Activated naive CD4-positive, alpha-beta T cell treated with anti-CD3 and anti-CD28 coated beads, Interleukin-2, amount 10 ng/mL, durations not matched to agents 7 days and 5 days (primary cell): Measurements from ENCODE around the gene HOXA5.
A peak's percentile ranks its signal among the peaks of the same experiment; 100 is the strongest.

ENCODE experiments used
- CTCF ChIA-PET: fragments of 350-600 bp; sonication (Branson Sonifier 250); formaldehyde crosslinking; loops from one replicate; lab custom pipeline; 2021; ENCODE audit warnings: antibody characterized with exemption; lab: Charles Lee
- DNase-seq: peaks from one replicate; pipeline ENCODE4 v3.0.0-alpha.2; 2020
- H3K27ac Mint-ChIP-seq: one replicate; pipeline ENCODE4 v1.8.0; 2021; ENCODE audit warnings: mild to moderate bottlenecking, moderate library complexity, mixed read lengths
- H3K27me3 Mint-ChIP-seq: one replicate; pipeline ENCODE4 v1.8.0; 2021; ENCODE audit warnings: mild to moderate bottlenecking, mixed read lengths
- H3K36me3 Mint-ChIP-seq: one replicate; pipeline ENCODE4 v1.8.0; 2021; ENCODE audit warnings: mixed read lengths
- H3K4me1 Mint-ChIP-seq: one replicate; pipeline ENCODE4 v1.8.0; 2021; ENCODE audit warnings: mixed read lengths
- H3K4me3 Mint-ChIP-seq: one replicate; pipeline ENCODE4 v1.8.0; 2021; ENCODE audit warnings: mild to moderate bottlenecking, moderate library complexity, mixed read lengths
- H3K9me3 Mint-ChIP-seq: one replicate; pipeline ENCODE4 v1.8.0; 2021; ENCODE audit warnings: mixed read lengths

The HOXA5 gene

DNA sequence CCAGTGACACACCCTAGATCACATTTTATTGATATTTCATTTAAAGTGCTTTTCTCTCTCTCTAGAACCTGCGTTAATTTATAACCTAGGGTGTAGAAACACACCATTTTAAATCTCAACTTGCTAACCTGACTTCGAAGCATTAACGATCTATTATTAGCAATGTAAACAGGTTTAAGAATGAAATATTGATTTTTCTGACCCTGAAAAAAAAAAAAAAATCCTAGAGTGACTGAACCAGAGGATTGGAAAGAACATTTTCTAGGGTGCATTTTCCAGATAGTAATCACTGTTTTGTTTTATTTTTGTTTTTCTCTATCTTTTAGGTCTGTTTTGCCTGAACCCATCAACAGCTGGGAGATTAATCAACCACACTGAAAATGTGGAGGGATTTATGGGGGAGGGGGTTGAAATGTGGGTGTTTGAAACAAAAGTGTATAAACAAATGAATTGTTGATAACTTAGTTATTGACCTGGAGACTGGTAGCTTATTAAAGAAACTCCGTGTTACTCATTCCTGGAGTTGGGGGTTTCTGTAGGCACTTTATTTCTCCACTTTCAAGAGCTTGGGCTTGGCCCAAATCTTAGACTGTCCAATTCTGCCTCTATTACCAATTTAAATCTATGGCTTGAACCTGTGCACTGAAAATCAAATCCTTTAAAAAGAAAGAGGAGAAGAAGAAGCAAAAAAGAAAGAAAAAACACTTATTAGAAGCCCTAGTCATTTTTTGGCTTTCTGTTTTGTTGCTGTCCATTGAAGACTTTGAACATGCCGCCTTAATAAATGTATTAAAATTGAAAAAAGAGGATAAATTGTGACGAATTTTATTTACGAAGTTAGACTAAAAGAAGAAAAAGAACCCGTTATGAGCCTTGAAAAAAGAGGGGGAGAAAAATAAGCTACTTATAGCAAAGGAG lies 43.8 kb downstream of the HOXA5 start:
- H3K36me3 Mint-ChIP-seq, result peaks cover 6% of the 10 kb centered on the region
- no peaks in the 10 kb centered on the region for H3K9me3 Mint-ChIP-seq
- no peak for DNase-seq
- peaks cover 100% of the 10 kb centered on the region for H3K27me3 Mint-ChIP-seq
- no peak overlapping the region for H3K4me3 Mint-ChIP-seq
- no peak overlapping the region for H3K27ac Mint-ChIP-seq
- peaks cover 22% of the 10 kb centered on the region for H3K4me1 Mint-ChIP-seq
- CTCF ChIA-PET, result no interaction called here

DNA sequence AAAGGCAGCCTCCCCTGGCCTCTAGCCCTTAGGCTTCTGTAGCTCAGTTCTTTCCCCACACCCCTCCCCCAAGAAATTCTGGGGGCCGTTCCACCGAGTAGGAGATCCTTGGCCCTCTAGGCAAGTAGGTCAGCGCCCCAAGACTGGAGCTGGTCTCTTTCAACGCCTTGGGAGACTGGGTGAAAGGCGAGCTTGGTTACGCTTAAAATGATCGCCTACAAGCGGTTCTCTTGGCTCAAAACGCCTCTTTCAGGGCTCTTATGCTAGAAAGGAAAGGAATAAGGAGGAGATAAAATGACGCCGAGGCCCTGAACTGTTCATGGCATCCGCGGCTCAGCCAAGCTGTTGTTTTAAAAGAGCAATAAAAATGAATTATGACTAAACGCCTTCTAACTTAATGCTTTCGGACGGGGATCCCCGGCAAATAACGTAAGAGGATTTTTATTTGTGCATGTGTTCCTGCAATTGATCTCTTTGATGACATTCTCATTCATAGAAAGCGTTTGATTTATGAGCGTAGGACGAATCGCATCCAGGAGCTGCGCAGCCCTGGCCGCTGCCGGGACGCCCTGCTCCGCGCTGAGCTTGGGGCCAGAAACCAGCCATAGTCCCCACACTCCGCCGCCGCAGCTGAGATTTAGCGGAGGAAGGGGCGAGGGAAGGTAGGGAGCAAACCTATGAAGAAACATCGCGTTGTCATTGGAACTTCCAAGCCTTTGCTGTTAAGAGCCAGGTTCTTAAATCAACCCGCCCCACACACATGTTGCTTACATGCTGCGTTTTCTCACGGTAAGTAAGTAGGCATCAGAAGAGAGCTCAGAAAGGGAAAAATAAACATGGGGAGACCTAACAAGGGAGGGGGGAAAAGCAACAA lies 44.7 kb downstream of the HOXA5 start:
- H3K4me1 Mint-ChIP-seq, result peaks cover 22% of the 10 kb centered on the region
- no peak overlapping the region for H3K27ac Mint-ChIP-seq
- H3K36me3 Mint-ChIP-seq, result peaks cover 6% of the 10 kb centered on the region
- H3K9me3 Mint-ChIP-seq, result no peaks in the 10 kb centered on the region
- H3K27me3 Mint-ChIP-seq, result peaks cover 100% of the 10 kb centered on the region
- no peak for DNase-seq
- H3K4me3 Mint-ChIP-seq, result no peak overlapping the region
- CTCF ChIA-PET, result interaction anchor here (0.9 kb wide), 1 partner anchor 62 kb away, joined by 4 read pairs; no protein-coding TSS in a partner anchor

DNA sequence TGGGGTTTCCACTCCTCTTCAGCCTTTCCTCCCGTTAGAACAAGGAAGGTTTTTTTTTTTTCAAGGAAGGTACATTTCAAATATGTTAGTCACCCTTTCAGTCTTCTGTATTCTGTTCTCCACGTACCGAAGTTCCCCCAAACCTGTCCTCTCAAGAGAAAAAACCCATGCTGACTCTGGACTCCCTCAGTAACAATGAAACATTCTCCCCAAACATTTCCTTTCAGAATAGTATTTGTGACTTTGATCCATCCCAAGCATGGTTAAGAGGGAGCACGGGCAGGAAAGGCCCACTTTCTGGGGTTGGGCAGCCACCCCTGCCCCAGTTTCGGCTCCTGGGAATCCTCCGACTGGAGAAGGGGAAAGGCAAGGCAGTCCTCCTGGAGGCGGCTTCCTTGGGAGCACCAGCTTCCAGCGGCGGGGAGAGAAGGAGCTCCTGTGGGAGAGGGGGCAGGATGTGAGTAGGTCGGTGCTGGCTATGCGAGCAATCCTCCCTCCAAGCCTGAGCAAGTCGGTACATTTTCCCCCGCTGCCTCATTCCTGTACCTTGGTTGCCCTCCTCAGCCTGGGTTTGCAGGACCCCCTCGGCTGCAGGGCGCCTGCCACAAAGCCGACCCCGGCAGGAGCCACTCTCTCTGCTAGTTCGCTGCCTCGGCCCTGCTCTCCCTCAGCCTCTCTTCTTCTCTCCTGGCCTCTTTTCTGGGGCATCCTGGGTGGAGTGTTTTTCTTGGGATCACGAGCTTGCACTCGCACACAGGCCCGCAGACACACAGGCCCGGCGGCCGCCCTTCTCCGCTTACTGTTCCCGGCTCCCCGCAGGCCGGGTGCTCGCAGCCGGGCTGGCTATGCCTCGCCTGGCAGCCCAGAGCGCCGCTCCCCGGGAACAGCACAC lies 45.5 kb downstream of the HOXA5 start:
- Mint-ChIP-seq H3K36me3 (peaks cover 6% of the 10 kb centered on the region), H3K27me3 (peaks cover 96% of the 10 kb centered on the region), H3K4me1 (peaks cover 22% of the 10 kb centered on the region), H3K27ac (no peak overlapping the region), H3K4me3 (peak overlapping the region; percentile 83), H3K9me3 (no peaks in the 10 kb centered on the region)
- CTCF ChIA-PET, result interaction anchor here (0.9 to 1.0 kb wide), 2 partner anchors 54 to 63 kb away, joined by 4 read pairs; partner anchors contain the start of gene HOXA3
- no peak for DNase-seq

DNA sequence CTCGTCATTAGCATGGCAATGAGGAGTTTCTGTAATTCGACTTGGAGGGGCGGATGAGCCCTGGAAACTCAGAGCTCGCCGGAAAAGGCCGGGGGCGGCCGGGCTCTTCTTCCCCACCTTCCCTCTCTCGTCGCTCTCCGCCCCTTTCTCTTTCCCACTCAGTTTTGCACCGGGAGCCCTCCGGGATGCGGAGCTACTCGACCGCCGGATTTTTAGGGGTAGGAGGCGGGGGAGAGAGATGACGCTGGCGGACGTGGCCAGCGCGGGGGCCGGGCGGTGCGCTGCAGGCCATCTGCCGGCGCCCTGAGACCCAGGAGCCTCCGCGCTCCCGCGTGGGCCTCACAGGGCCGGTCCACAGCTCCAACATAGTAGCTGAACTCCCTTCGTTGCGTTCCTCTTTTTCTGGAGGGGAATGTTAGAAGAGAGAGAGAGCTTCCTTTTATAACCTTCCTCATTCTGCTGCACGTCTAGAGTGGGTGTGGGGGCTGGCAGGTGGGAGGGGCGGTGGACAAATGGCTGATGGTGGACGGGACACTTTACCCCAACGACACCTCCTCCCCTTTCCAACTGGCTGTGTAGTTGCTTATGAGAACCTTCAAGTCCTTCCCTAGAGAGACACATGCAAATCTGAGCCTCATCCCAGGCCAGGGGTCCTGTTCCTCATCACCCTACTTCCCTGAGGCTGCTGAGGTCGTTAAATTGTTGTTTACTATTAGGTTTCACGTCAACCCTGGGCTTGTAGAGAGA lies 46.5 kb downstream of the HOXA5 start:
- H3K4me3 Mint-ChIP-seq, result peak overlapping the region; percentile 83
- peaks cover 18% of the 10 kb centered on the region for H3K4me1 Mint-ChIP-seq
- peak; percentile 27 for DNase-seq
- no peaks in the 10 kb centered on the region for H3K9me3 Mint-ChIP-seq
- peak overlapping the region; percentile 8 for H3K27ac Mint-ChIP-seq
- peaks cover 6% of the 10 kb centered on the region for H3K36me3 Mint-ChIP-seq
- CTCF ChIA-PET, result interaction anchor here (0.7 to 1.6 kb wide), 4 partner anchors 54 to 238 kb away, joined by 3 to 6 read pairs (median 4); partner anchors contain the start of gene HOXA3
- peaks cover 95% of the 10 kb centered on the region for H3K27me3 Mint-ChIP-seq

DNA sequence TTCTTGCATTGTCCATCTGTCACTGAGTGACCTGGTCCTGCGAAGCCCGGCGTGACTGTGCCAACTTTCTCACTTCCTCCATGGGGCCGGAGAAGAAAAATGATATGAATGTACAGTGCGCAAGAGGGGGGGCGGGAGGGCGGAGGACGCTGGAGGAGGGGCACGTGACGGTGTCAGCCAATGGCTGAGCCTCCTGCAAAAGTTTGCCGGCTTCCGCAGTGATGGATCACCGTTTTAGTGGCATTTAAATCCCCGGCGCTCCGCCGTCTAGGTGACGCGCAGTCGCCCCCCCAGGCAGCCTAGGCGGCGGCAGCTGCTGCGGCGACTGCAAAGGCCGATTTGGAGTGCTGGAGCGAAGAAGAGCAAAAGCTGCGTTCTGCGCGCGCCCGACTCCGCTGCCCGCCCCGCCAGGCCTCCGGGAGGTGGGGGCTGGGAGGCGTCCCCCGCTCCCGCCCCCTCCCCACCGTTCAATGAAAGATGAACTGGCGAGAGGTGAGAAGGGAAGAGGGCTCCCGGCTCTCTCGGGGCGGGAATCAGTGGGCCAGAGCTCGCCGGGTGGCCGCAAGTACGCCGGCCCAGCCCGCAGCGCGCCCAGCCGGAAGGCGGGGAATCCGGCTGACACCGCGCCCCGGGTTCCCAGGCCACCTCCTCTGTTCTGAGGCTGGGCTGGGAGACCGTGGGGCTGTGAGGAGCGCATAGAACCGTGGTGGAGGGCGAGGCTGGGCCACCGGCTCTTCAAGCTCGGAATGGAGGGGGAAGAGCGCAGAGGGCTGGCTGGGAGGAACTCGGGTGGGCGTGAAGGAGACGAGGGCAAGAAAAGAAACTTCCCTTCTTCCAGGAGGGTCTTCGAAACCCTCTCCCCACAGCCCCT lies 47.3 kb downstream of the HOXA5 start, which contains the start of gene HOXA1:
Gene HOXA1 (minus strand): TSS at position 104 of the 871 bp plus-strand sequence. CDS start 88 bp downstream, at position 16.
- CTCF ChIA-PET, result interaction anchor here (0.7 to 1.6 kb wide), 4 partner anchors 55 to 237 kb away, joined by 3 to 6 read pairs (median 4); partner anchors contain the start of gene HOXA3
- H3K36me3 Mint-ChIP-seq, result peaks cover 6% of the 10 kb centered on the region
- H3K4me1 Mint-ChIP-seq, result peaks cover 19% of the 10 kb centered on the region
- no peaks in the 10 kb centered on the region for H3K9me3 Mint-ChIP-seq
- H3K27me3 Mint-ChIP-seq, result peaks cover 95% of the 10 kb centered on the region
- DNase-seq, result peak; percentile 83
- peak within 1 kb of the TSS; percentile 82 for H3K27ac Mint-ChIP-seq
- H3K4me3 Mint-ChIP-seq, result peak within 1 kb of the TSS; percentile 83

DNA sequence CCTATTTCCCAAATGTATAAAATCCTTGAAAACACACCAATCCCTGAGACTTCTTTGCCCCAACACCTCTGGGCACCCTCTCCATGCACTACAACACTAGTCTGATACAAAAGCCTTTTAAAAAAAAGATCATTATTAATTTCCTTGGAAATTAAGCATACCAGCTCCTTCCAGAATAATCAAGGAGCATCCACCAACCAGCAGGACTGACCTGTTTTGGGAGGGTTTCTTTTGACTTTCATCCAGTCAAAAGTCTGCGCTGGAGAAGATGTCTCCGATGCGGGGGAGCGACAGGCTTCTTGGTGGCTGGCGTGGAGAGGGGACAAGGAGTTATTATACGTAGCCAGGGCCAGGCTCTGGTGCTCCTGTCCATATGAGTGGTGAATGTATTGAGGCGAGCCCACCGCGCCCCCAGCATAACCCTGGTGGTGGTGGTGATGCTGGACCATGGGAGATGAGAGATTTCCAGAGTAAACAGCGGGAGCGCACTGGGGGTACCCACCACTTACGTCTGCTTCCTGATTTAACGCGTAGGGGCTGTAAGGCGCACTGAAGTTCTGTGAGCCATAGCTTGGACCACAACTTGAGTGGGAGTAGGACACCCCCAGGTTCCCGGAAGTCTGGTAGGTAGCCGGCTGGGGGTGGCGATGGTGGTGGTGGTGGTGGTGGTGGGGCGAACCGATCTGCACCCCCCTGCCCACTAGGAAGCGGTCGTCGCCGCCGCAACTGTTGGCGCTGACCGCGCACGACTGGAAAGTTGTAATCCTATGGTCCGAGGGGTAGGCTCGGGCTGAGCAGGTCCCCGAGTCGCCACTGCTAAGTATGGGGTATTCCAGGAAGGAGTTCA lies 48.2 kb downstream of the HOXA5 start:
- CTCF ChIA-PET, result interaction anchor here (1.2 to 1.6 kb wide), 2 partner anchors 54 to 56 kb away, joined by 3 to 6 read pairs; no protein-coding TSS in a partner anchor
- peaks cover 19% of the 10 kb centered on the region for H3K4me1 Mint-ChIP-seq
- H3K27ac Mint-ChIP-seq, result peak overlapping the region; percentile 82
- no peaks in the 10 kb centered on the region for H3K9me3 Mint-ChIP-seq
- H3K27me3 Mint-ChIP-seq, result peaks cover 95% of the 10 kb centered on the region
- peak; percentile 29 for DNase-seq
- H3K4me3 Mint-ChIP-seq, result peak overlapping the region; percentile 83
- H3K36me3 Mint-ChIP-seq, result peaks cover 5% of the 10 kb centered on the region

DNA sequence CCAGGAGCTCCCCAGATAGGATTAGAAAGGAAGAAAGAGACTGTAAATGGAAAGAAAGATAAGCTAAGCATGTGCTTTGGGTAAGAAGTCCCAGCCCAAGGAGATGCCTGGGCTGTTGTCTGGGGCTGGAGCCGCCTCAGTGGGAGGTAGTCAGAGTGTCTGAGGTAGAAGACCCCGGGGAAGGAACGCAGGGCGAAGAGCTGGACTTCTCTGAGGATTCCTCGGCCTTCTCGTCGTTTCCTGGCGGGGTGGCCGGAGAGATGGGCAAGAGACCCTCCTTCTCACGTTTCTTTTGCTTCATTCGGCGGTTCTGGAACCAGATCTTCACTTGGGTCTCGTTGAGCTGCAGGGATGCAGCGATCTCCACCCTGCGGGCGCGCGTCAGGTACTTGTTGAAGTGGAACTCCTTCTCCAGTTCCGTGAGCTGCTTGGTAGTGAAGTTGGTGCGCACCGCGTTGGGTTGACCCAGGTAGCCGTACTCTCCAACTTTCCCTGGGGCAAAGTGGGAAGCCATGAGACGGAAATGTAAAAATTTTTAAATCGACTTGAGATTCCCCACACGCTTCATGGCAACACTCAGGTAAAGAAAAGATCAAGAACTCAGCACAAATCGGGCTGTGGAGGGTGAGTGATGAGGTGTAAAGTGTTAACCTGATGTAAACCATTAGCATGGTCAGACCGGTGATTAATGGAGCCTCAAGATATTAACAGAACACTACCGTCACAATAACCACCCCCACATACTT lies 49.0 kb downstream of the HOXA5 start:
- no peaks in the 10 kb centered on the region for H3K9me3 Mint-ChIP-seq
- peaks cover 1% of the 10 kb centered on the region for H3K36me3 Mint-ChIP-seq
- H3K27me3 Mint-ChIP-seq, result peaks cover 94% of the 10 kb centered on the region
- no peak overlapping the region for H3K27ac Mint-ChIP-seq
- H3K4me1 Mint-ChIP-seq, result peaks cover 19% of the 10 kb centered on the region
- DNase-seq, result no peak
- peak overlapping the region; percentile 11 for H3K4me3 Mint-ChIP-seq
- CTCF ChIA-PET, result interaction anchor here (1.2 kb wide), 1 partner anchor 55 kb away, joined by 3 read pairs; no protein-coding TSS in a partner anchor

DNA sequence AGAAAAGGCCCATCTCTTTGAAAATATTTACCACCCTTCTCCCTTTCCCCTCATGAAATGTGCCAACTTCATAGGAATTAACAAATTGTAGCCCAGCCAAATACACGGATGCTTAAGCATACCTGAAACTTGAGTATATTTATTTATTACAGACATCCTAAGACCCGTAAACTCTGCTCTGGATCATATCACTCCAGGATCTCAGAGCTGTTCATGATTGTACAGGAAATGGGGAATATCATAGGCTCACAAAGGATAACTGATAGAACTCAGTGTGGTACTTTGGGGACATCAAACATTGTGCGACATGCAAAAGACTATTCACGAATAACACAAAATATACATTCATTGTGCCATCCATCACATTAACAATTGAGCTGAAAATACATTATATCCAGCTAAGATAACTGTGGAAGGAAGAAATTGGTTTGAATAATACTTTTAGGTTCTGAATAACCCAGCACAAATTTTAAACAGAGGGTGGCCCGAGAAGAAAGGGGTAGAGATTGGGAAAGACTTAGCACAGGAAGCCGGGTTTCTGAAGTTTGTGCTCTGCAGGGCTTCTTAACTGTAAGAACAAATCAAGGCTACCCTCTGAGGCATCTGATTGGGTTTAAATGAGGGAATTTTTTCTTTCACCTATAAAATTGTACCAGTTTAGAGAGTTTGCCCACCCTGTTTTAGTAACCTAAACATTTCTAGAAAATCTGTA lies 50.1 kb downstream of the HOXA5 start:
- CTCF ChIA-PET, result interaction anchor here (0.9 kb wide), 1 partner anchor 57 kb away, joined by 3 read pairs; no protein-coding TSS in a partner anchor
- peaks cover 94% of the 10 kb centered on the region for H3K27me3 Mint-ChIP-seq
- peaks cover 19% of the 10 kb centered on the region for H3K4me1 Mint-ChIP-seq
- no peak for DNase-seq
- H3K4me3 Mint-ChIP-seq, result no peak overlapping the region
- H3K36me3 Mint-ChIP-seq, result no peaks in the 10 kb centered on the region
- H3K9me3 Mint-ChIP-seq, result no peaks in the 10 kb centered on the region
- H3K27ac Mint-ChIP-seq, result no peak overlapping the region

DNA sequence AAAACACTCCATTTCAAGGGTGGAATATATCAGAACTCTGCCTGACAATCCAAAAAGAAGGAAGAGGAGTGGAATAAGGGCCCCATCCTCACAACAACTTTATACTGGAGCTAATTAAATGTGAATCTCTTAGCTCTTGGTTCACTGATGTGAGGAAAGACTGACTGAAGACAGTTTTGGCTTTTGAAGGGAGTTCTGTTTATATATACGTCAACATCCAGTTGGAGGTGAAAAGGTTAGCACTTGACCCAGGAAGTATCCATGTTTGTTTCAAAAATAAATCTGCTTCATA lies 50.7 kb downstream of the HOXA5 start:
- Mint-ChIP-seq H3K27me3 (peaks cover 94% of the 10 kb centered on the region), H3K4me3 (no peak overlapping the region), H3K36me3 (no peaks in the 10 kb centered on the region), H3K4me1 (peaks cover 18% of the 10 kb centered on the region), H3K9me3 (no peaks in the 10 kb centered on the region), H3K27ac (no peak overlapping the region)
- no peak for DNase-seq
- CTCF ChIA-PET, result interaction anchor here (0.9 kb wide), 1 partner anchor 58 kb away, joined by 3 read pairs; no protein-coding TSS in a partner anchor
